Cardiac muscle cell (in vitro differentiated cells and primary cell): ENCODE measurements around the gene TUBB8. TPM values are rescaled to one million over a fixed set of nuclear protein-coding genes. Genes with fewer than 3 reads are reported as not detected.

Experiments used
- DNase-seq, 2 donors: peaks; one replicate each; pipeline versions ENCODE4 v3.0.0 to v3.0.0-alpha.2; 2010 to 2017; ENCODE audit warnings: low read depth in 1 of 2, low spot score in 1 of 2
- H3K27ac ChIP-seq: fragments of 200-600 bp; sonication (generic); 2 replicates; pipeline ENCODE4 v1.5.1; 2016
- H3K27me3 ChIP-seq: fragments of 200-600 bp; sonication (generic); 2 replicates; pipeline ENCODE4 v1.6.0; 2016; ENCODE audit warnings: control low read depth
- H3K36me3 ChIP-seq: fragments of 200-600 bp; sonication (generic); 2 replicates; pipeline ENCODE4 v1.5.1; 2016; ENCODE audit warnings: control low read depth
- H3K4me1 ChIP-seq: fragments of 200-600 bp; sonication (generic); 2 replicates; pipeline ENCODE4 v1.8.1; 2017; ENCODE audit warnings: low read depth, mild to moderate bottlenecking, mixed run types
- H3K4me3 ChIP-seq: fragments of 200-600 bp; sonication (generic); 2 replicates; pipeline ENCODE4 v1.5.1; 2016; ENCODE audit warnings: mild to moderate bottlenecking
- H3K9me3 ChIP-seq: fragments of 200-600 bp; sonication (generic); 2 replicates; pipeline ENCODE4 v1.5.1; 2017; ENCODE audit warnings: low read depth, mild to moderate bottlenecking, control low read depth
- CTCF ChIP-seq: IDR thresholded peaks from 2 replicates; pipeline ENCODE4 v1.5.1; 2012; ENCODE audit warnings: low read depth, mild to moderate bottlenecking, low read length
- polyA plus RNA-seq: library from polyadenylated mRNA; unstranded; fragments of >200 nt; fragmentation: Nextera tagmentation; extraction: Ambion mirVana; gene quantifications from 2 replicates; pipeline ENCODE4 v1.2.1, GENCODE V29; 2016
- total RNA-seq: library from RNA; depleted of rRNA; stranded (reverse); fragments of >200 nt; gene quantifications from 2 replicates; pipeline ENCODE4 v1.2.3, GENCODE V29; 2016

TUBB8 gene
- total and polyA plus RNA-seq, 2 experiments from 2014 or later: 0.36 TPM; not detected in 1

DNA sequence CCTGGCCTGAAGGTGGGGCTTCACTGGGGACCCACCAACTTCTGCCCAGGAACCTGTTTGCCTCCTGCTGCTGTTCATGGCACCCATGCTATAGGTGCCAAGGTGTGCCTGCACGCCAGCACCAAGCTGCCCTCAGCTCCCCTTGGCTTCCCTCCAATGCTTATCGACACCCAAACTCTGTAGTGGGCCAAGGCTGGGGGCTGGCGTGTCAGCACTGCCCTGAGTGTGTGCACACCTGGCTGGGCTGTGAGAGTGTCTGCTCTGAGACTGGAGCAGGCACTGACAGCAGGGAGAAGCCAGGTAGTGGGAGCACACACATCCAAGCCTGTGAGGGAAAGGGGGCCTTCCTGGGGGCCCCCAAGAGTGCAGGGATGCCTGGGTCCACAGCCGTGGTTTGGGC is 43.1 kb upstream of the TUBB8 start:
- Histone ChIP-seq H3K27ac (no peak overlapping the region), H3K4me3 (no peak overlapping the region), H3K9me3 (no peaks in the 10 kb centered on the region), H3K4me1 (no peaks in the 10 kb centered on the region), H3K36me3 (no peaks in the 10 kb centered on the region), H3K27me3 (no peaks in the 10 kb centered on the region)
- DNase-seq: no peak
- TF ChIP-seq CTCF: no peak

DNA sequence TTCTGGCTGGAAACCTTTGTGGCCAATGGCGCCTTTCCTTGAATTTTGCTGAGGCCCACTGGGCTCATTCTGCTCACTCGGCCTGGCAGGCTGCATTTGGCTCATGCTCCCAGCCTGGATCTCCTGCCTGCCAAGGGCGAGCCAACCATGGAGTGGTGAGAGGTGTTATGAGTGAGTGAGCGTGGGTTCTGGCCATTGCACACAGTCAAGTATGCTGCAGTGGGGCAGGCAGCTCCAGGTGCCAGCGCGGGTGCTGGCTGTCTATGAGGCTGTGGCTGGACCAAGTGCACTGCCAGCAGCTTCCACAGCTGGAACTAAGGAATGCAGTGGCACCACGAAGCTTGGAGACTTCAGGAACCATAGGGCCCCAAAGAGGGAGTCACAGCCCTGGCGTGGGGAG is 42.2 kb upstream of the TUBB8 start:
- H3K9me3 ChIP-seq: no peaks in the 10 kb centered on the region
- H3K27ac ChIP-seq: no peak overlapping the region

GRCh38 chr10:90161-90560 is 41.1 kb upstream of the TUBB8 start:
- Histone ChIP-seq H3K27me3 (no peaks in the 10 kb centered on the region), H3K27ac (no peak overlapping the region), H3K36me3 (no peaks in the 10 kb centered on the region), H3K4me1 (no peaks in the 10 kb centered on the region), H3K9me3 (no peaks in the 10 kb centered on the region), H3K4me3 (no peak overlapping the region)
- DNase-seq: no peak
- no peak for TF ChIP-seq CTCF

More for the DNA sequence above, 42.2 kb upstream of the TUBB8 start:
- H3K4me3 ChIP-seq: no peak overlapping the region
- H3K36me3 ChIP-seq: no peaks in the 10 kb centered on the region
- H3K4me1 ChIP-seq: no peaks in the 10 kb centered on the region
- DNase-seq: no peak
- H3K27me3 ChIP-seq: no peaks in the 10 kb centered on the region
- TF ChIP-seq CTCF: no peak

DNA sequence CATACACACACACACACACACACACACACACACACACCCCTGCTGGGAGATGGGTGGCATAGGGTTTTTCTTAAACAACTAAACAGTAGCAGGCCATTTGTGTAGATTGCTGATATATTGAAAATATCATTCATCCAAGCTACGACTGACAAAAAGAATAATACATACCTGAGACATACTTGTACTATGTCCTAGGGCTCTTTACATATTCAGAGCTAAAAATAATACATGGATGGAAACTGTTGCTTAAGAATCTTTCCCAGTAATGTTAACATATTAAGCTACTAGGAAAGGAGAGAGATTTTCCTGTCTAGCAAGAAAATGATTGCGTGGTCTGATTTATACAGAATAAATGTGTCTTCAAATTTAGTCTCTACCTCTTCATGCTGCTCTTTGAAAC is 40.2 kb upstream of the TUBB8 start:
- Histone ChIP-seq H3K4me3 (no peak overlapping the region), H3K27ac (no peak overlapping the region), H3K36me3 (no peaks in the 10 kb centered on the region), H3K9me3 (no peaks in the 10 kb centered on the region), H3K27me3 (no peaks in the 10 kb centered on the region), H3K4me1 (no peaks in the 10 kb centered on the region)
- TF ChIP-seq CTCF: no peak
- no peak for DNase-seq

DNA sequence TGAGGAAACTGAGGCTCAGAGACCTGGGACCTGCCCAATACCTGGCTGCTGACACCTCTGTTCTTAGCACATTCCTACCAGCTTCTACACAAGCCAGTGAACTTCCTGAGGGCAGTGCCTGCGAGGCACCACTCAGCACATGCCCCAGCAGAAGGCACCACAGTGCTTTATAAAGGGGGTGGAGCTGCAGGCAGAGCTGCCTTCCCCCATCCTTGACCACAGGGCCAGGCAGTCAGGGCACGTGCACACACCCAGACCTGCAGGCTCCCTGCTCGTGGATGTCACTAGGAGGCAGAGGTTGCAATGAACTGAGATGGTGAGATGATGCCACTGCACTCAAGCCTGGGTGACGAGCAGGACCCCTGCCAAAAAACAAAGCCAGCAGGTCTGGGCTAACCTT is 39.2 kb upstream of the TUBB8 start:
- DNase-seq: no peak
- no peaks in the 10 kb centered on the region for H3K27me3 ChIP-seq
- no peaks in the 10 kb centered on the region for H3K9me3 ChIP-seq
- H3K27ac ChIP-seq: no peak overlapping the region
- H3K4me1 ChIP-seq: no peaks in the 10 kb centered on the region
- no peak for TF ChIP-seq CTCF
- no peaks in the 10 kb centered on the region for H3K36me3 ChIP-seq
- H3K4me3 ChIP-seq: no peak overlapping the region
